ENCODE measurements around the gene GLCCI1. TPM values are rescaled to one million over a fixed set of nuclear protein-coding genes. Genes with fewer than 3 reads are reported as not detected.
"Not testable (repeated sequence)": the region's sequence is repeated elsewhere in the genome, so short reads cannot be mapped to it uniquely, and the experiment has no call there.

Gene GLCCI1
- total RNA-seq, 4 donors from 2014 or later = 1.9 to 15.7 (median 11.8) TPM

- in situ Hi-C loops (cut with MboI; ENCODE audit: low pct_ligation_motif_present in 1 of 4, low pct_unique_long_range_greater_than_20kb in 1 of 4, low sequenced_read_pairs in 3 of 4) = no loop called here
- TF ChIP-seq EP300 (IDR thresholded peaks at IDR 0.05; ENCODE audit: low read depth) (no peak), CTCF (IDR thresholded peaks at IDR 0.05) (no peak), POLR2A (IDR thresholded peaks at IDR 0.05) (no peak), POLR2AphosphoS5 (IDR thresholded peaks at IDR 0.05) (no peak)
- no peak for DNase-seq
Observed at GRCh38 chr7:8040768-8041369, 72.3 kb downstream of the GLCCI1 start.

GRCh38 chr7:8042796-8043535 lies 74.4 kb downstream of the GLCCI1 start:
- intact Hi-C loops (cut with DNase I; ENCODE audit: low total_unique reads) = no loop called here
- Histone ChIP-seq H3K9me3 (no peaks in the 10 kb centered on the region), H3K4me3 (no peak overlapping the region), H3K36me3 (no peaks in the 10 kb centered on the region), H3K27ac (no peak overlapping the region), H3K27me3 (no peaks in the 10 kb centered on the region), H3K4me1 (no peaks in the 10 kb centered on the region)
- WGBS, 2 donors (ENCODE audit: low coverage in 1 of 2) = 85 to 97% methylated on average over 3 of the region's 3 CpGs
- DNase-seq = no peak
- in situ Hi-C loops (cut with MboI; ENCODE audit: low pct_ligation_motif_present in 1 of 4, low pct_unique_long_range_greater_than_20kb in 1 of 4, low sequenced_read_pairs in 3 of 4) = no loop called here
- TF ChIP-seq POLR2A (IDR thresholded peaks at IDR 0.05) (no peak), CTCF (IDR thresholded peaks at IDR 0.05) (no peak), EP300 (IDR thresholded peaks at IDR 0.05; ENCODE audit: low read depth) (no peak), POLR2AphosphoS5 (IDR thresholded peaks at IDR 0.05) (no peak)

More at GRCh38 chr7:8040768-8041369, 72.3 kb downstream of the GLCCI1 start:
- intact Hi-C loops (cut with DNase I; ENCODE audit: low total_unique reads) = no loop called here
- H3K27ac ChIP-seq = no peak overlapping the region
- H3K9me3 ChIP-seq = peaks cover 0 to 6% of the 10 kb centered on the region in 2 donors
- WGBS, 2 donors (ENCODE audit: low coverage in 1 of 2) = 73 to 79% methylated on average over 3 of the region's 3 CpGs
- no peaks in the 10 kb centered on the region for H3K36me3 ChIP-seq
- no peaks in the 10 kb centered on the region for H3K4me1 ChIP-seq
- H3K27me3 ChIP-seq = no peaks in the 10 kb centered on the region
- H3K4me3 ChIP-seq = no peak overlapping the region

- TF ChIP-seq EP300 (IDR thresholded peaks at IDR 0.05; ENCODE audit: low read depth) (no peak), POLR2A (IDR thresholded peaks at IDR 0.05) (no peak), POLR2AphosphoS5 (IDR thresholded peaks at IDR 0.05) (no peak), CTCF (IDR thresholded peaks at IDR 0.05) (no peak)
- Histone ChIP-seq H3K27me3 (no peaks in the 10 kb centered on the region), H3K36me3 (no peaks in the 10 kb centered on the region), H3K4me3 (no peak overlapping the region), H3K4me1 (no peaks in the 10 kb centered on the region), H3K27ac (no peak overlapping the region), H3K9me3 (no peaks in the 10 kb centered on the region)
- intact Hi-C loops (cut with DNase I; ENCODE audit: low total_unique reads) (no loop called here), in situ Hi-C loops (cut with MboI; ENCODE audit: low pct_ligation_motif_present in 1 of 4, low pct_unique_long_range_greater_than_20kb in 1 of 4, low sequenced_read_pairs in 3 of 4) (no loop called here)
- DNase-seq = no peak
- 71 to 80% methylated on average over 2 to 5 of the region's 5 CpGs for WGBS, 2 donors (ENCODE audit: low coverage in 1 of 2)
Observed at GRCh38 chr7:8044761-8045430, 76.3 kb downstream of the GLCCI1 start.

GRCh38 chr7:8048067-8048466 lies 79.5 kb downstream of the GLCCI1 start:
- H3K4me3 ChIP-seq; intact Hi-C loops (cut with DNase I; ENCODE audit: low total_unique reads); H3K4me1 ChIP-seq; in situ Hi-C loops (cut with MboI; ENCODE audit: low pct_ligation_motif_present in 1 of 4, low pct_unique_long_range_greater_than_20kb in 1 of 4, low sequenced_read_pairs in 3 of 4); H3K27me3 ChIP-seq; H3K36me3 ChIP-seq; H3K27ac ChIP-seq; DNase-seq; H3K9me3 ChIP-seq: not testable (repeated sequence)

Data from transverse colon (tissue), 4 donors.